HCT116 (cell line): ENCODE results near the gene FSD2. TPM values are rescaled to one million over a fixed set of nuclear protein-coding genes. Genes with fewer than 3 reads are reported as not detected.

Source experiments
- ATAC-seq: fragments of 200-7000 bp; cut with Tn5 transposase; 2 replicates; pipeline ENCODE4 v1.9.1; 2020; ENCODE audit warnings: mild to moderate bottlenecking, moderate library complexity
- BruUV-seq: library from RNA; stranded (reverse); fragments of 400-500 nt; replicated peaks from 2 replicates; lab custom pipeline; 2021; lab: Mats Ljungman, UMichigan
- CTCF ChIA-PET: fragments of 300-600 bp; sonication (Branson Sonifier 250); formaldehyde crosslinking; loops from one replicate; lab custom pipeline; 2021; ENCODE audit warnings: antibody characterized with exemption; lab: Charles Lee
- POLR2A ChIA-PET: fragments of 300-600, 350-600 bp; sonication (Branson Sonifier 250); formaldehyde crosslinking; loops from one replicate; lab custom pipeline; 2021; ENCODE audit warnings: antibody characterized with exemption; lab: Charles Lee
- RAD21 ChIA-PET, 2 experiments: fragments of 300-600 bp; sonication (Branson Sonifier 250); formaldehyde crosslinking; loops; one replicate each; lab custom pipeline; 2023; ENCODE audit warnings: low total read pairs in 2 of 2; ENCODE audit not compliant: uncharacterized antibody in 2 of 2, unreplicated experiment in 2 of 2, low non-redundant PET in 1 of 2; lab: Charles Lee
- DNase-seq: peaks from one replicate; pipeline ENCODE4 v3.0.0-alpha.2; 2010; ENCODE audit warnings: low read depth, low spot score
- H2AFZ ChIP-seq: fragments of 200-600 bp; shearing (Covaris generic), sonication (generic); 2 replicates; pipeline ENCODE4 v1.6.1; 2017; ENCODE audit warnings: low read depth, mixed run types, mixed read lengths, antibody characterized with exemption, low read length; ENCODE audit not compliant: poor library complexity, severe bottlenecking
- H3K27ac ChIP-seq: 2 replicates; pipeline ENCODE4 v1.5.1; 2012; ENCODE audit warnings: low read depth, low read length
- H3K27me3 ChIP-seq: fragments of 200-600 bp; sonication (generic); 2 replicates; pipeline ENCODE4 v1.6.1; 2016; ENCODE audit warnings: mixed run types, low read length, mixed read lengths; ENCODE audit not compliant: insufficient read depth
- H3K36me3 ChIP-seq, 2 experiments: fragments of 200-500 bp in 1 of 2; fragments of 200-600 bp in 1 of 2; sonication (Bioruptor generic) in 1 of 2; sonication (generic) in 1 of 2; 2 replicates each; pipeline versions ENCODE4 v1.5.1 to v1.6.1; 2014 to 2016; ENCODE audit warnings: low read length in 2 of 2, inconsistent platforms in 1 of 2, mixed read lengths in 1 of 2, mixed run types in 1 of 2; ENCODE audit not compliant: insufficient read depth in 2 of 2, control insufficient read depth in 1 of 2
- H3K4me1 ChIP-seq, 2 experiments: fragments of 200-600 bp in 1 of 2; sonication (generic) in 1 of 2; 2 replicates each; pipeline versions ENCODE4 v1.5.1 to v1.6.1; 2012 to 2017; ENCODE audit warnings: low read length in 2 of 2, inconsistent platforms in 1 of 2, mild to moderate bottlenecking in 1 of 2, mixed read lengths in 1 of 2, mixed run types in 1 of 2, moderate library complexity in 1 of 2; ENCODE audit not compliant: insufficient read depth in 2 of 2, control insufficient read depth in 1 of 2
- H3K4me2 ChIP-seq: fragments of 200-600 bp; sonication (generic); 2 replicates; pipeline ENCODE4 v1.6.1; 2017; ENCODE audit warnings: mixed run types, low read length, mixed read lengths
- H3K4me3 ChIP-seq, 2 experiments: fragments of 200-600 bp in 1 of 2; sonication (generic) in 1 of 2; replicated peaks in 1 of 2; 2 replicates each; pipeline ENCODE4 v1.5.1; 2011 to 2016; ENCODE audit warnings: low read length in 2 of 2, control low read depth in 1 of 2, low read depth in 1 of 2, mild to moderate bottlenecking in 1 of 2, mixed read lengths in 1 of 2, mixed run types in 1 of 2
- H3K79me2 ChIP-seq: fragments of 200-600 bp; sonication (generic); 2 replicates; pipeline ENCODE4 v1.6.1; 2017; ENCODE audit warnings: mild to moderate bottlenecking, mixed run types, low read length, moderate library complexity, mixed read lengths; ENCODE audit not compliant: insufficient read depth
- H3K9ac ChIP-seq: fragments of 200-600 bp; sonication (generic); 2 replicates; pipeline ENCODE4 v1.6.1; 2016; ENCODE audit warnings: low read length, mixed read lengths
- H3K9me2 ChIP-seq: fragments of 200-600 bp; sonication (generic), shearing (Covaris generic); 2 replicates; pipeline ENCODE4 v1.6.1; 2017; ENCODE audit warnings: mixed run types, mild to moderate bottlenecking, moderate library complexity; ENCODE audit not compliant: insufficient read depth
- H3K9me3 ChIP-seq, 2 experiments: fragments of 200-500 bp in 1 of 2; fragments of 200-600 bp in 1 of 2; sonication (Bioruptor generic) in 1 of 2; sonication (generic) in 1 of 2; 2 replicates each; pipeline ENCODE4 v1.6.1; 2014 to 2017; ENCODE audit warnings: low read length in 2 of 2, mixed read lengths in 2 of 2, inconsistent platforms in 1 of 2, low read depth in 1 of 2, mild to moderate bottlenecking in 1 of 2, mixed run types in 1 of 2, moderate library complexity in 1 of 2; ENCODE audit not compliant: control insufficient read depth in 1 of 2, insufficient read depth in 1 of 2
- H4K20me1 ChIP-seq: fragments of 200-600 bp; sonication (generic), shearing (Covaris generic); 2 replicates; pipeline ENCODE4 v1.6.1; 2017; ENCODE audit warnings: mixed run types, mild to moderate bottlenecking, moderate library complexity; ENCODE audit not compliant: insufficient read depth
- ATF3 ChIP-seq: IDR thresholded peaks from 2 replicates; pipeline ENCODE4 v1.6.1; 2012
- CEBPB ChIP-seq: IDR thresholded peaks from 2 replicates; pipeline ENCODE4 v1.6.1; 2012; ENCODE audit warnings: low read depth
- EGR1 ChIP-seq: IDR thresholded peaks from 2 replicates; pipeline ENCODE4 v1.6.1; 2012; ENCODE audit warnings: low read depth
- ELF1 ChIP-seq: IDR thresholded peaks from 2 replicates; pipeline ENCODE4 v1.6.1; 2012; ENCODE audit warnings: low read depth, borderline replicate concordance
- EZH2 ChIP-seq: fragments of 200-600 bp; sonication (generic); IDR thresholded peaks from 2 replicates; pipeline ENCODE4 v1.6.1; 2017; ENCODE audit warnings: antibody characterized with exemption, mixed run types
- FOSL1 ChIP-seq: IDR thresholded peaks from 2 replicates; pipeline ENCODE4 v1.6.1; 2012; ENCODE audit warnings: low read depth
- JUND ChIP-seq: IDR thresholded peaks from 2 replicates; pipeline ENCODE4 v1.6.1; 2012
- MAX ChIP-seq: IDR thresholded peaks from 2 replicates; pipeline ENCODE4 v1.6.1; 2012
- POLR2A ChIP-seq: IDR thresholded peaks from 2 replicates; pipeline ENCODE4 v1.7.0; 2011; ENCODE audit warnings: borderline replicate concordance; ENCODE audit not compliant: insufficient read depth, insufficient read length; ENCODE audit errors: extremely low read depth
- POLR2AphosphoS5 ChIP-seq: IDR thresholded peaks from 2 replicates; pipeline ENCODE4 v1.6.1; 2011; ENCODE audit warnings: mild to moderate bottlenecking, low read depth, low read length, moderate library complexity
- RAD21 ChIP-seq: IDR thresholded peaks from 2 replicates; pipeline ENCODE4 v1.6.1; 2012; ENCODE audit warnings: low read depth, mild to moderate bottlenecking
- REST ChIP-seq: IDR thresholded peaks from 2 replicates; pipeline ENCODE4 v1.6.1; 2012; ENCODE audit warnings: low read depth
- SIN3A ChIP-seq: IDR thresholded peaks from 2 replicates; pipeline ENCODE4 v1.6.1; 2012; ENCODE audit warnings: low read depth
- SP1 ChIP-seq: IDR thresholded peaks from 2 replicates; pipeline ENCODE4 v1.6.1; 2012; ENCODE audit warnings: low read depth
- SRF ChIP-seq: IDR thresholded peaks from 2 replicates; pipeline ENCODE4 v1.6.1; 2012; ENCODE audit warnings: low read depth
- YY1 ChIP-seq: IDR thresholded peaks from 2 replicates; pipeline ENCODE4 v1.6.1; 2011; ENCODE audit warnings: low read length, low read depth, moderate library complexity, mild to moderate bottlenecking; ENCODE audit not compliant: insufficient replicate concordance; ENCODE audit errors: extremely low read depth
- ZBTB33 ChIP-seq: IDR thresholded peaks from 2 replicates; pipeline ENCODE4 v1.6.1; 2011; ENCODE audit warnings: mild to moderate bottlenecking, low read length, moderate library complexity; ENCODE audit not compliant: insufficient replicate concordance; ENCODE audit errors: extremely low read depth
- ZNF274 ChIP-seq: fragments of 200-500 bp; sonication (Bioruptor generic); IDR thresholded peaks from 2 replicates; pipeline ENCODE4 v1.6.1; 2014; ENCODE audit warnings: mild to moderate bottlenecking, low read depth, low read length, inconsistent platforms
- intact Hi-C: fragments of 100-400 bp; cut with micrococcal nuclease; formaldehyde crosslinking; loops from 2 replicates; pipeline ENCODE4 v1.10.0; 2022
- total RNA-seq: library from RNA; stranded (reverse); gene quantifications from one replicate; pipeline ENCODE4 v1.2.1, GENCODE V29; 2021; ENCODE audit not compliant: unreplicated experiment

Gene FSD2
- total RNA-seq, 1 experiment from 2014 or later: not detected

GRCh38 chr15:82714016-82714415 lies 91.9 kb downstream of the FSD2 start:
- no peaks in the 10 kb centered on the region for H3K36me3 ChIP-seq
- H3K79me2 ChIP-seq: no peaks in the 10 kb centered on the region
- POLR2A ChIA-PET: no interaction called here
- H3K9me3 ChIP-seq: no peaks in the 10 kb centered on the region
- no peaks in the 10 kb centered on the region for H4K20me1 ChIP-seq
- CTCF ChIA-PET: no interaction called here
- H3K4me1 ChIP-seq: peaks cover 0 to 2% of the 10 kb centered on the region in 2 experiments; a peak in 1 of 4 replicates
- RAD21 ChIA-PET: no interaction called here
- H3K4me3 ChIP-seq: no peak overlapping the region
- intact Hi-C loops: no loop called here
- no TSS peak for BruUV-seq
- DNase-seq (no peak), ATAC-seq (no peak)
- no peak overlapping the region for H2AFZ ChIP-seq
- no peak overlapping the region for H3K4me2 ChIP-seq
- H3K27me3 ChIP-seq: no peaks in the 10 kb centered on the region
- no peak for TF ChIP-seq FOSL1
- no peak for TF ChIP-seq JUND
- no peak for TF ChIP-seq EZH2
- TF ChIP-seq EGR1: no peak
- TF ChIP-seq ZBTB33: no peak
- TF ChIP-seq ELF1: no peak
- no peak for TF ChIP-seq ZNF274
- TF ChIP-seq MAX: no peak
- TF ChIP-seq CEBPB: no peak
- TF ChIP-seq POLR2A: no peak
- no peak for TF ChIP-seq POLR2AphosphoS5
- TF ChIP-seq SIN3A: no peak
- no peak for TF ChIP-seq SRF
- TF ChIP-seq YY1: no peak
- TF ChIP-seq ATF3: no peak
- TF ChIP-seq RAD21: no peak
- TF ChIP-seq SP1: no peak
- TF ChIP-seq REST: no peak
- H3K27ac ChIP-seq: no peak overlapping the region
- no peak overlapping the region for H3K9ac ChIP-seq
- H3K9me2 ChIP-seq: no peaks in the 10 kb centered on the region
